Measurements from ENCODE around the gene PQBP1. TPM values are rescaled to one million over a fixed set of nuclear protein-coding genes. Genes with fewer than 3 reads are reported as not detected.

PQBP1 gene
- total and polyA plus RNA-seq, 2 donors (not counting 3 experiments of a cell fraction or from before 2014, with no cell fraction given): 86.3 to 86.8 TPM

GRCh38 chrX:48902135-48902534 lies 4.4 kb downstream of the PQBP1 start:
- H3K4me1 ChIP-seq (ENCODE audit: control insufficient read depth, extremely low read depth, insufficient read depth, low read length): peaks cover 3% of the 10 kb centered on the region
- no peak overlapping the region for H3K27ac ChIP-seq (ENCODE audit: insufficient read depth, low read depth, low read length)
- H3K4me2 ChIP-seq (ENCODE audit: insufficient read depth, low read length): no peak overlapping the region
- dilution Hi-C loops (cut with MboI; ENCODE audit: extremely low pct_ligation_motif_present, low sequenced_read_pairs): no loop called here
- H3K4me3 ChIP-seq (replicated peaks in 1 of 3; ENCODE audit: insufficient read depth in 1 of 3, low read depth in 1 of 3, low read length in 3 of 3): no peak overlapping the region
- peaks cover 10% of the 10 kb centered on the region for H3K79me2 ChIP-seq (ENCODE audit: control insufficient read depth, insufficient read depth, low read length)
- POLR2A ChIA-PET: no interaction called here
- H2AFZ ChIP-seq (ENCODE audit: low read depth, low read length): no peak overlapping the region
- H3K9me3 ChIP-seq (replicated peaks; ENCODE audit: control insufficient read depth, insufficient read depth, low read length): no peaks in the 10 kb centered on the region
- no peak for FAIRE-seq
- H3K9me1 ChIP-seq (replicated peaks; ENCODE audit: control insufficient read depth, extremely low read depth, insufficient read depth, low read length): no peaks in the 10 kb centered on the region
- no peaks in the 10 kb centered on the region for H3K27me3 ChIP-seq (ENCODE audit: control insufficient read depth in 2 of 2, insufficient read depth in 2 of 2, low read length in 2 of 2)
- intact Hi-C loops (cut with micrococcal nuclease): no loop called here
- BruUV-seq (replicated peaks): no TSS peak
- no peak overlapping the region for H3K9ac ChIP-seq (replicated peaks; ENCODE audit: extremely low read depth, insufficient read depth, low read length)
- DNase-seq (ENCODE audit: low read depth, low spot score): no peak
- H4K20me1 ChIP-seq (replicated peaks; ENCODE audit: control insufficient read depth, extremely low read depth, insufficient read depth, low read length): no peaks in the 10 kb centered on the region
- peaks cover 0 to 10% of the 10 kb centered on the region in 2 experiments for H3K36me3 ChIP-seq (ENCODE audit: control insufficient read depth in 2 of 2, extremely low read depth in 1 of 2, insufficient read depth in 2 of 2, low read length in 2 of 2)
- TF ChIP-seq EZH2 (IDR thresholded peaks at IDR 0.05; ENCODE audit: borderline replicate concordance, low read depth, low read length, severe bottlenecking): no peak
- CTCF ChIA-PET: interaction anchor here (1.5 kb wide), 1 partner anchor 11 kb away, joined by 3 read pairs; no protein-coding TSS in a partner anchor

GRCh38 chrX:48902776-48903175 lies 5.0 kb downstream of the PQBP1 start:
- no peak overlapping the region for H3K4me3 ChIP-seq (replicated peaks in 1 of 3; ENCODE audit: insufficient read depth in 1 of 3, low read depth in 1 of 3, low read length in 3 of 3)

More at GRCh38 chrX:48902776-48903175, 5.0 kb downstream of the PQBP1 start:
- peaks cover 10% of the 10 kb centered on the region for H3K79me2 ChIP-seq (ENCODE audit: control insufficient read depth, insufficient read depth, low read length)
- intact Hi-C loops (cut with micrococcal nuclease) (no loop called here), dilution Hi-C loops (cut with MboI; ENCODE audit: extremely low pct_ligation_motif_present, low sequenced_read_pairs) (no loop called here)
- no TSS peak for BruUV-seq (replicated peaks)
- H3K27ac ChIP-seq (ENCODE audit: insufficient read depth, low read depth, low read length): no peak overlapping the region
- no peak for DNase-seq (ENCODE audit: low read depth, low spot score)
- H3K36me3 ChIP-seq (ENCODE audit: control insufficient read depth in 2 of 2, extremely low read depth in 1 of 2, insufficient read depth in 2 of 2, low read length in 2 of 2): peaks cover 0 to 10% of the 10 kb centered on the region in 2 experiments
- H3K9me3 ChIP-seq (replicated peaks; ENCODE audit: control insufficient read depth, insufficient read depth, low read length): no peaks in the 10 kb centered on the region
- H3K9ac ChIP-seq (replicated peaks; ENCODE audit: extremely low read depth, insufficient read depth, low read length): no peak overlapping the region
- no peak overlapping the region for H2AFZ ChIP-seq (ENCODE audit: low read depth, low read length)
- H3K9me1 ChIP-seq (replicated peaks; ENCODE audit: control insufficient read depth, extremely low read depth, insufficient read depth, low read length): no peaks in the 10 kb centered on the region
- peaks cover 3% of the 10 kb centered on the region for H3K4me1 ChIP-seq (ENCODE audit: control insufficient read depth, extremely low read depth, insufficient read depth, low read length)
- H3K4me2 ChIP-seq (ENCODE audit: insufficient read depth, low read length): no peak overlapping the region
- H4K20me1 ChIP-seq (replicated peaks; ENCODE audit: control insufficient read depth, extremely low read depth, insufficient read depth, low read length): no peaks in the 10 kb centered on the region
- no peak for FAIRE-seq
- POLR2A ChIA-PET: no interaction called here
- CTCF ChIA-PET: interaction anchor here (1.2 kb wide), 1 partner anchor 254 kb away, joined by 3 read pairs; no protein-coding TSS in a partner anchor
- TF ChIP-seq GATA2 (IDR thresholded peaks at IDR 0.05; ENCODE audit: insufficient read depth, insufficient read length, low read depth, low read length): no peak
- no peak for TF ChIP-seq MAX (IDR thresholded peaks at IDR 0.05; ENCODE audit: insufficient read depth, insufficient read length)
- no peak for TF ChIP-seq POLR2A (IDR thresholded peaks at IDR 0.05; ENCODE audit: low read depth, low read length)
- no peak for TF ChIP-seq EZH2 (IDR thresholded peaks at IDR 0.05; ENCODE audit: borderline replicate concordance, low read depth, low read length, severe bottlenecking)
- no peak for TF ChIP-seq CTCF (IDR thresholded peaks at IDR 0.05; ENCODE audit: extremely low read depth in 1 of 2, insufficient read depth in 1 of 2, low read depth in 1 of 2, low read length in 2 of 2)
- TF ChIP-seq MYC (IDR thresholded peaks at IDR 0.05; ENCODE audit: low read depth, low read length): no peak
- TF ChIP-seq JUN (IDR thresholded peaks at IDR 0.05; ENCODE audit: borderline replicate concordance, insufficient read depth, insufficient read length, low read depth): no peak
- no peaks in the 10 kb centered on the region for H3K27me3 ChIP-seq (ENCODE audit: control insufficient read depth in 2 of 2, insufficient read depth in 2 of 2, low read length in 2 of 2)

All from endothelial cell of umbilical vein (primary cell).